ENCODE results near the gene HSD11B1L. TPM values are rescaled to one million over a fixed set of nuclear protein-coding genes. Genes with fewer than 3 reads are reported as not detected.
A peak's percentile ranks its signal among the peaks of the same experiment; 100 is the strongest.

The HSD11B1L gene
- total RNA-seq, 2 donors from 2014 or later = 11.9 to 21.8 TPM

GRCh38 chr19:5703819-5704818 is 23.3 kb downstream of the HSD11B1L start:
- WGBS, 2 donors = 94 to 96% methylated on average over 17 to 36 of the region's 40 CpGs
- no peaks in the 10 kb centered on the region for H3K9me3 ChIP-seq
- H3K27me3 ChIP-seq = no peaks in the 10 kb centered on the region
- H3K27ac ChIP-seq = no peak overlapping the region
- H3K36me3 ChIP-seq (replicated peaks in 1 of 2; ENCODE audit: insufficient read depth in 1 of 2, low read depth in 2 of 2) = peaks cover 0 to 9% of the 10 kb centered on the region in 2 donors
- intact Hi-C loops (cut with DNase I) = no loop called here
- H3K4me3 ChIP-seq = no peak overlapping the region
- TF ChIP-seq POLR2A (IDR thresholded peaks at IDR 0.05) (no peak), CTCF (IDR thresholded peaks at IDR 0.05) (no peak)
- H3K4me1 ChIP-seq = no peaks in the 10 kb centered on the region
- DNase-seq (no peak), ATAC-seq (no peak)

GRCh38 chr19:5705552-5705951 is 24.7 kb downstream of the HSD11B1L start:
- no peak overlapping the region for H3K27ac ChIP-seq
- H3K9me3 ChIP-seq = no peaks in the 10 kb centered on the region
- H3K4me1 ChIP-seq = no peaks in the 10 kb centered on the region
- no peaks in the 10 kb centered on the region for H3K27me3 ChIP-seq
- intact Hi-C loops (cut with DNase I) = no loop called here
- H3K4me3 ChIP-seq = no peak overlapping the region
- ATAC-seq (no peak), DNase-seq (peak in 1 of 4 donors; percentile 48)
- no peak for TF ChIP-seq POLR2A (IDR thresholded peaks at IDR 0.05)
- no peak for TF ChIP-seq CTCF (IDR thresholded peaks at IDR 0.05)
- 82 to 94% methylated on average over 8 to 16 of the region's 16 CpGs for WGBS, 2 donors
- peaks cover 0 to 9% of the 10 kb centered on the region in 2 donors for H3K36me3 ChIP-seq (replicated peaks in 1 of 2; ENCODE audit: insufficient read depth in 1 of 2, low read depth in 2 of 2)

DNA sequence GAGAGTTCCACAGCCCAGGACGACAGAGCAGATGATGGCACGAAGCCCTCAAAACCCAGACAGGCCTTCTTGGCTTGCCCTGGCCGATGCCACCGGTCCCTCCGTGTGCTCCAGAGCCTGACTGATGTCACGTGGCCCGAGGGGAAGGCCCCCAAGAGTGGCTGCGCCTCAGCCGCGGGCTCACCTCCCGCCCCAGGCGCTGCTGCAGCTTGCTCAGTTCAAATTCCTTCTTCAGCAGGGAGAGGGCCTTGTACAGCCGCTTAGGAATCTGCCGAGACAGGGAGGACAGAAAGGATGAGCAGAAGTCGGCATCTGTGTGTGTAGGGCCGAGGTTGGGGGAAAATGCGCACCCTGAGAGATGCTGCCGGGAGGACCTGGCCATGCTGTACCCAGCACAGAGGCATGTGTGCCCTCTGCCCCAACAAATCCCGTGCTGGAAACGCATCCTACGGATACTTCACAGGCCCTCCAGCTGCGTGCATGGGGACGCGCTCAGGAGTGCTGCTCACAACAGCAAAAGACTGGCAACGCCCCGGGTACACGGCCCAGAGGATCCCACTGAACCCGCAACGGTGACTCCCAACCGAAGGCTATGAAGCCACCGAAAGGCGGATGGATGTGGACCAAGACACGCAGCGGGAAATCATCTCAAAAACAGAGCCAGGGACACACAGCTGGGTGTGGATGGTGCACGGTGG is 26.2 kb downstream of the HSD11B1L start:
- peaks cover 0 to 20% of the 10 kb centered on the region in 2 donors for H3K36me3 ChIP-seq (replicated peaks in 1 of 2; ENCODE audit: insufficient read depth in 1 of 2, low read depth in 2 of 2)

More for the DNA sequence above, 26.2 kb downstream of the HSD11B1L start:
- Histone ChIP-seq H3K4me3 (no peak overlapping the region), H3K27me3 (no peaks in the 10 kb centered on the region), H3K27ac (no peak overlapping the region), H3K4me1 (no peaks in the 10 kb centered on the region), H3K9me3 (no peaks in the 10 kb centered on the region)
- ATAC-seq (no peak), DNase-seq (no peak)
- TF ChIP-seq CTCF (IDR thresholded peaks at IDR 0.05) = no peak
- TF ChIP-seq POLR2A (IDR thresholded peaks at IDR 0.05) = no peak
- 95 to 96% methylated on average over 22 to 35 of the region's 35 CpGs for WGBS, 2 donors
- intact Hi-C loops (cut with DNase I) = no loop called here

Data from body of pancreas (tissue), 4 donors.